GM21737 (cell line): ENCODE measurements around the gene NLRP1.

Experiments used
- ATAC-seq: cut with Tn5 transposase; IDR thresholded peaks from one replicate; pipeline ENCODE4 v1.9.1; 2021; ENCODE audit warnings: mild to moderate bottlenecking, moderate library complexity; ENCODE audit not compliant: unreplicated experiment

The NLRP1 gene

DNA sequence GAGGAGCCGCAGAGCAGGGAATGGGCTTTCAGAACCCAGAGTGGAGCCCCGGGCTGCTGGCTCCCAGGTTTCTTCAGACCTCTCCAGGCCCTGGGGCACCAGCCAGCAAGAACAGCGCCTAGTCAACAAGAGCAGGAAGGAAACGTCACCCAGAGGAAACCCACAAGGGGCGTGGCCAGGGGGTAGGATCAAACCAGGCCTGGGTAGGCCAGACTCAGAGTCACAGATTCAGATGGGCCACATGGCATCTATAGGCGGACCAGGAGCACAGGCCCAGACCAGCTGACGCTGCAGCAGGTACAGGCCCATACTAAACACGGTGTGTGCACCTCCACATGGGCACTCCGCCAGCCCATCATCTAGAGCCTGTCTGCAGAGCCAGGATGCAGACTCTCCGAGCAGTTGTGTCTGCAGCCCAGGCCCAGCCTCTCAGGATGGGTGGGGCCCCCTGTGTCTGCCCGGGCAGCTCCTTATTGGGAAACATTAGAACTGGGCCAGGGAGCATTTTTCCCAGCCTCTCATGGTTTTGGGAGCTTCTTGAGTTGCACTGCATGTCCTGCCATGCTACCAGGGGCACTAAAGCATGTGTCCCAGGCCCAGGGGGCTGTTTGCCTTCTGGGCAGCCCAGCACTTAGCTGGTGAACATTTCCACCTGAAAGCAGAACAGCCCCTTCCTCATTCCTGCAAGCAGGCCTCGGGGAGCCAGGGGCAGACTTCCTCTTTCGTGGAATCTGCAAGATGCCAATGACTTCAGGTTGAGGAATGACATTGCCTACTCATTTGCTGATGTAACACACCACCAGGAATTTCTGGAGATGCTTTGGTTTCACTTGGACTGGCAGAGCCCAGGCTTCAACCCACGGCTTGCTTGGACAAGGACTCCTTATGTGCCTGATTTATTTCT is at the start of gene NLRP1:
Gene NLRP1, minus strand, starts transcription at position 127 of the 904 bp plus-strand sequence. CDS start 552 bp downstream, outside the sequence.
- peak; percentile 93 for ATAC-seq

DNA sequence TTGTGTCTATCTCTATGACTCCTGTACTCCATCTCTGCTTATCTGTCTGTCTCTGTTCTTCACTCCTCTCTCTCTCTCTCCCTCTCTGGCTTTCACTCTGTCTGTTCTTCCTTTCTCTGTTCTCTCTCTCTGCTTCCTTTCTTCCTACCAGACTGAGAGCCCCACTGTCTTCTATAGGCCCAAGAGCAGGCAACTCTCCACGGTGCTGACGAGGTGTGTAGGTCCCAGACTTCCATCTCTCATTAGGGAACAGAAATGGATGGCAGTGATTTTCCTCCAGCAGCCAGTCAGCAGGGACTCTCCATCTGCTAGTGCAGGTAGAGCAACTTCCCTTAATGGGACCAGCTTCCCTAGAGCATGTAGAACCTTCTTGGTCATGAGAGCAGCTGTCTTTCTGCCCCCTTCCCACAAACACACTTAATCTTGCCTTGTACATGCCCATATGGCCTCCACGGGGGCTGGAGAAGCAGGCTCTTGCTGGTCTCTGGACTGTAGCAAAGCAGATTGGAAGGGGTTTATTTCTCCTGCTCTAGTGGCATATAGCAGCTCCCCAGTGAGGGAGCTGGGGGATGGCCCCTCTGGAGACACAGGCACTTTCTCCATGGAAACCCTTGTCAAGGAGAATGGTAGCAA is 47.8 kb upstream of the NLRP1 start:
- ATAC-seq = no peak

DNA sequence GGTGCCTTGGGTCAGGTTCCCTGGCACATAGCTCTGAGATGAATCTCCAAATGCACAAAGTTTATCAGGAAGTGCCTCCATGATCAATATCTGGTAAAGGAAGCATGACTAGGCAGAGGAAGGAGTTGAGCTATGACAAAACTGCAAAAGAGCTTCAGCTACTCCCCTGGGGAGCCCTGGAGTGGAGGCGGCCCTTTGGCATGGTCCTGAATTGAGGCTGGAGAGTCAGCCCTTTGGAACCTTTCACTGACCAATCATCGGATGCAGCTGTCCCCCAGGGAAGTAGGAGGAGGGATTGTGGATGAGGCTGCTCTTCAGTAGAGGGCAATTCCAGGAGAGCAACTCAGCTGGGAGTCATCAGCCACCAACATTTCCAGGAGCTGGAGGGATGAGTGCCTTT is 46.1 kb upstream of the NLRP1 start:
- ATAC-seq = no peak

DNA sequence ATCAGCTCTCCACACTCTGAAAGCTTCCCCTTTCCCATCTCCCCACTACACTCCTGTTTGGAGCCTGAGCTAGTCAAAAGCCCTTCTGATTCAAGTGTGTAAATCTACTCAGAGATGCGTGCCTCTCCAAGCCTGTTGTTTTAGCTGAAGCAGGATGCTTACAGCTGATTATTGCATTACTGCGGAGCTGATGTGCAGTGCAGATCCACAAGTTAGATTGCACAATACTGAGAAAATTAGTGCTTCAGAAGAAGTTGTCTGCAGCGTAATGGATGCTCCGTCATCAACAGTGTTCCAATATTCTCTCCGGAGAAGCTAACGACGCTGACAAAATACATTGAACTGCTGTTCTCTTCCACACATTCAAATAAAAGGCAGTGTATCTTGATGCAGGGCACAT is 44.8 kb upstream of the NLRP1 start:
- no peak for ATAC-seq

DNA sequence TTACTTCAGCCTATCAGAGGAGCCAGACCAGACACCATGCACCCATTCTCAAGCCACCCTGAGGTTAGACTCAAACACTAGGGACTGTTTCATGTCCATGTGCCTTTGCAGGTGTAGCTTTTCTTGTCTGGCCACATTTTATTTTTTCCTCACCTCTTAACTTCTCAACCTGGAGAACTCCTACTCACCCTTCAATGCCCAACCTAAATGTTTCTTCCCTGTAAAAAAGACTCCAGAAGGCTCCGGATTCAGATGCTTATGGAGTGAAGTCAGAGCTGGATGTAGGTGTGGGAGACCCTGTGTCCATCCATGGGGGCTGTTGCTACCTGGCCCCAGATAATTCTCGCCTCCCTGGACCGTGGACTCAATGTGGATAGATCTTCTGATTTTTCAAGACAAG is 44.0 kb upstream of the NLRP1 start:
- no peak for ATAC-seq

DNA sequence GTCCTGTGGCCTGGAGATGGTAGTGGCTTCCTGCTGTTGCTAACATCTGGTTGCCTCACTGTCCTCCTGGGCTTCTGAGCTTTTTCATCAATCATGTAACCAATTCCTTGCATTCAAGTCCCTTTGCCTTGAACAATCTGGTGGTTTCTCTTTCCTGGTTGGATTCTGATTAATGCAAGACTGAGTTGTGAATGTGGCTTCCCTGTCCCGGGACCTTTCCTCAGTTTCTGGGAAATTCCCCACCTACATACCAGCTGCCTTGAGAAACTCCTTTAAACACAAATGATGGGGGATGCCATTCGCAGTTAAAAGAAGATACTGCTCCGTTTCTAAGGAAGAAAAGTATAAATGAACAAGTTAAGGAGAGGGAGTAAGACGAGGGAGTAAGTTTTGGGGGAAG is 39.9 kb upstream of the NLRP1 start:
- no peak for ATAC-seq

DNA sequence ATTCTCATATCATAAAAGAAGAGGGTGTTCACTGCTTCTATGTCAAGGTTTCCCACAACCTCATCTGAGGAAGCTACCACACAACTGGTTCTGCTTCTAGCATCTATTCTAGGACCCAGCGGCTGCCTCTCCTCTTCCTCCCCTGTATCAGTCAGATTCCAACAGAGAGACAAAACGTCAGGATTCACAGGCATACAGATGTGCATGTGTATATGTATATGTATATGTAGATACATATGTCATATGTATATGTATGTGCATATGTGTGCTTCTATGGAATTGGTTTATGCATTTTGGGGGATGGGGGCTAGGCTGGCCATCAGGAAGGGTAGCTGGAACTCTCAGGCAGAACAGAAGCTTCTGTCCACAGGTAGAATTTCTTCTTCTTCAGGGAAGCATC is 37.4 kb upstream of the NLRP1 start:
- ATAC-seq = no peak

DNA sequence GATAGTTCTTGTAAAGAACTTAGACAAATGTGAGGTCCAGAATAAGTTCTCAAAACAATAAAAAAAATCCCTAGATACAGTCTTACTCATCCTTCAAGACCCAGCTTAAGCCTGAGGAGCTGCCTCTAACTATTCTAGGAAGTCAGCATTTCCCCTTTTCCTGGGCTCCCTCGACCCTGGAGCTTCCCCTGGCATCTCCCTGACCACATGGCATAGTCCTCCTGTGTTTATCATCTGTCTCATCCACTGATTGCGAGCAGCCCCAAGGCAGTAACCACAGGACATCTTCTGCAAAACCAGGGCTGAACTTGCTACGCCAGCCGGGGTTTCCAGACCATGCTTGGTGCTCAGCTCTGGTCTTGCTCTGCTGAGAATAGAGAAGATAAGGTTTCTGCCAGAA is 36.7 kb upstream of the NLRP1 start:
- no peak for ATAC-seq

DNA sequence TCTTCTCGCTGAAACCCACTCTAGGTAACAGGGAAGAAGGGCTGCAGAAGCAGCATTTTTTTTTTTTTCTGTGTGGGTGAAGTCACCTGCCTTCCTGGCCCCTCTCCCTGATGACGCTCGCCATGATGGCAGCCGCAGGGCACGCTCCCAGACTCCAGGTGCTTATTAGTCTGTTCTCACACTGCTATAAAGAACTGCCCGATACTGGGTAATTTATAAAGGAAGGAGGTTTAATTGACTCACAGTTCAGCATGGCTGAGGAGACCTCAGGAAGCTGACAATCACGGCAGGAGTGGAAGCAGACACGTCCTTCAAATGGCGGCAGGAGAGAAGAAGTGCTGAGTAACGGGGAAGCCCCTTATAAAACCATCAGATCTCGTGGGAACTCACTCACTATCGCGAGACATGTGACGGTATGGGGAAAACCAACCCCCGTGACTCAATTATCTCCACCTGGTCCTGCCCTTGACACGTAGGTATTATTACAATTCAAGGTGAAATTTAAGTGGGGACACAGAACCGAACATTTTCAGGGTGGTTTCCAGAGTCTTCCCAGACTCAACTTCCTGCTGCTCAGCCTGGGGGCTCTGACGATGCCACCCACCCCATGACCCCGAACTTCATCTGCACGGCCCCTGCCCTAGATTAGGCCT is 34.9 kb upstream of the NLRP1 start:
- no peak for ATAC-seq

DNA sequence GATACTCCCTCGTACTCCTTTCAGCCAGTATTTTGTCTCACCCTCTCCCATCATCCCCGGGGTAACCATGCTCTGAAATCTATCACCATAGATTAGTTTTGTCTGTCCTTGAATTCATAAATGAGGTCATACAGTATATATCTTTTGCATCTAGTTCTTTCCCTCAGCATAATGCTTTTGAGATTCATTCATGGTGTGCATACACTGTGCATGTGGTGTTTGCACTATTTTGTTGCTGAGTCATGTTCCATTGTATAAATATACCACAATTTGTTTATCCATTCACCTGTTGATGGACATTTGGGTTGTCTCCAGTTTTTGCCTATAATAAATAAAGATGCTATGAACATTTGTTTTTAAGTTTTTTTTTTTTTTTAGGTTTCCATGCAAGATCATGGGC is 34.2 kb upstream of the NLRP1 start:
- ATAC-seq = no peak

DNA sequence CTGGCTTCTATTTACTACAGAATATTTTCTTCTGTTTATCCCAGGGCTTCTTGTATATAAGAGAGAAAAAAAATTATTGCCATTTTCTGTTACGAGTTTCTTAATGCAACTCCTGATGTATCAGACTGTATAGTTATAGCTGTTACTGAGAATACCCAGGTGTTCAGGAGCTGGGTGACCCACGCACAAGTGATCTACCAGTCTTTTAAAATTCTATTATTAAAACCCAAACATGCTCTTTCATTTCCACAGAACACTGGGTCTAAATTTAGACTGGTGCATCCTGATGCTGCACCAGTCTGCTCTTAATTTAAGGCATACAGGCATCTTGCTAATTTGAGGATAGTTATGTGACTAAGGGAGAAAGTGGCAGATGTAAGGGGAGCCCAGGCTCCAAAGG is 31.2 kb upstream of the NLRP1 start:
- no peak for ATAC-seq

DNA sequence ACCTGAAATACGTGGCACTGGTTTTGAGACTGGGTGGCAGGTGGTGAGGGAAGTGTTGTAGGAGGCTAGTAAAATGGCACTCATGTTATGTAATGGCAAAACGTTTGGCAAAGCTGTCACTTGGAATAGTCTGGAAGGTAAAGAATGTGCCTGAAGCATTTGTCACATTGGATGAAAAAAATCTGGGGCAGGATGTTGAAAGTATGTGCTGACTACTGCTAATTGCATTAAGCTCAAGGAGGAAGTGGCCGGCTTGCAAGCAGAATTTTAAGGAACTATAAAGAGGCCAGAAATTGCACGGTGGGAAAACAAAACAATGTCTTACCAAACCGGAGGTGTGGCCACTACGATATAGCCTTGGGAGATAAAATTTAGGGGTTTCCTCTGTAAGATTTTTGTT is 26.6 kb upstream of the NLRP1 start:
- no peak for ATAC-seq

DNA sequence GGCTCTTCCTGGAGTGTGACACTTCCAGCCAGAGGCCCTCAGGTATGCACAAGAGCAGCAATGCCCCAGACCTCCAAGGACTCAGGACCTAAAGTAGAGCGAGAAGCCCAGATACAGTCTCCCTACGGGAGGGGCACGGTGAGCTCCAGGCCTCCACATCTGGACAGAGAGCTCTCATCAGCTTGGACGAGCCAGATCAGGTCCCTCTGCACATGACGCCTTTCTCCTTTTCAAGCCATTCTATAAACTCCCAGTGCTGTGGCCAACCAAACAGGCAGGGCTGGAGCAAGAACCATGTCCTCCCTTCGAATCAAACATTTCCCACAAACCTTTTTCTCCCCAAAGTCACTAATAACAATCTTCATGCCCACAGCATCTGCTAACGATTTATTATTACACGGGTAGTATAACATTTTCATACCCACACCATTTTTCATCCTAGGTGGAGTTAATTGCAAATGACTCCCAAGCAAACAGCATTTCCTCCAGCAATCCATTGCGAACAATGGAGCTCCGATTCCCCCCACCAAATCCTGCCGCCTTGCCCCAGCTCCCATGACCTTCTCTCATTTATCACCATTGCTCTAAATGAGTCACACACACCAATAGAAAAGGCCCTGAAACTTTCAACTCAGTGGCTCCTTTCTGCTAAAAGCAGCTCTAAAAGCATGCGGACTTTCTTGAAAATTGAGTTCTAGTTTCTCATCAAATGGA is 24.2 kb upstream of the NLRP1 start:
- ATAC-seq = no peak

DNA sequence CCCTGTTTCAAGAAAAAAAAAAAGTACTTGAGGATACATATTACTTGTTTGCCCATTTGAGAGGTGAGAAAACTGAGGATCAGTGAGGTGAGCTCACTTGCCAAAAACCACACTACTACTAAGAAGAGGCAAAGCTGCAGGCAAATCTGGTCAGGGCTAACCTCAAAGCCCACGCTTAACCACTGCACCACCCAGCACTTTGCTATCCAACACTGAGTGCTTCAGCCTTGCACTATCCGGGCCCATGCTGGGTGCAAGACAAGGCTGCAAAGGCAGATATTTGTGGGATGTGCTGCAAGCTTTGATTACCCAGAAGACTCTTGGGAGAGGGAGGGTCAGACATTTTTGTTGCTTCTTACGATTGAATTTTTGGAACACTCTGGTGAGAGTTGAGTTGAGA is 23.6 kb upstream of the NLRP1 start:
- ATAC-seq = no peak

DNA sequence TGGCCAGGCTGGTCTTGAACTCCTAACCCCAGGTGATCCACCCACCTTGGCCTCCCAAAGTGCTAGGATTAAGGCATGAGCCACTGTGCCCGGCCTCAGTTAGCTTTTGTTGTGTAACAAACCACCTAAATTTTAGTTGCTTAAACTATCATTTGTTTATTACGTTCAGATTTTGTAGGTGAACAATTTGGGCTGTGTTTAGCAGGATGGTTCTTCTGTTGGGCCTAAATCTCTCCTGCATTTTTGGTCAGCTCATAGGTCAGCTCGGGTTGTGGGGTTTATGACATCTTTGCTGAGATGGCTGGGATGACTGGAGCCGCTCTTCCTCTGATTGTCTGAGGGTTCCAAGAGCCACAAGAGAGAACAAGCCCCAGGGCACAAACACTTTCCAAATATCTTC is 21.1 kb upstream of the NLRP1 start:
- no peak for ATAC-seq

DNA sequence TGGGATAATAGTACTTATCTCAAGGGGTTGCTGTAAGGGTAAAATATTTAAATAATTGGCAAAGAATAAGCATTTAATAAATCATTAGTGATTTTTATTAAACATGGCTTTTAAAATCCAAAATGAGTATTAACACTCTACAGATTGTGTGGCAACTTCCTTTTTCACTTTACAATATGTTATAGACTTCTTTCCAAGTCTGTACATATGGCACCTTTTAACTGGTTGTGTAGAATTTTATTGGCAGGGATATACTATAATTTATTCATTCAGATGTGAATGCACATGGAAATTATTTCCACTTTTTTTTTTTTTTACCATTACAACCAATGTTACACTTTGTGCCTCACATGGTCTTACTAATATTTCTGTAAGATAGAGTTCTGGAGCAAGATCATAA is 15.7 kb upstream of the NLRP1 start:
- no peak for ATAC-seq

DNA sequence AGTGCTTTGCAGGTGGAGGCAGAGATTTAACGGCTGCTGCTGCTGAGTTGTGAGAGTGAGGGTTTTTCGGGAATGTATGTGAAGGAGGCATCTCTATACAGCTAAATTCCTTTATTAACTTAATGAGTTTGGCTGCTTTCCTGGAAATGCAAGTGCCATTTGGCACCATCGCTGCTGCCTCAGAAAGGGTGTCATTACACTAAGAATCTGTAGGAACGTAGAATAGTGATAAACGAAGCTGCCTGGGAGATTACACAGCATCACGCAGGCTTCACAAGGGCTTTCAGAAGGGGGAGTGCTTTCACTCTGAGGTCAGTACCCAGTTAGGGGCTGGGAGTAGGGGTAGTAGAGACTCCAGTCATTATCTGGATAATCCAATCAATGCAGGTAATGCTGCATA is 14.1 kb upstream of the NLRP1 start:
- ATAC-seq = no peak

DNA sequence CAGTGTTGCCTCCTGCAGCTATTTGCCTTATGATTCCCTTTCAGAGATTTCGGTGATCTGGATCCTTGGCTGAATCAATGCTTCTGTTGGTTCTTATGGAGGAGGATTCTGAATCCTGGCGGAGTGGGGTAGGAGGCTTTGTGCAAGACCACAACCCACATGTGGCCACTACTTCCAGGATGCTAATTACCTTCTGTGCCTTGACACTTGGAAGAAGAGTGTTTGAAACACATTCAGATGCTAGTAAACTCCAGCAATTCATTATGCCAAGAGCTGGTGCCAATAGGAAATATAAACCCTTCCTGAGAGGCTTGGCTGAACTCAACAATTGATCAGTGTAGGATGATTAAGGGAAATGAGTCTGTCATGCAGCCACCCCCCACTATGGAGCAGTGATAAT is 12.1 kb upstream of the NLRP1 start:
- ATAC-seq = no peak

DNA sequence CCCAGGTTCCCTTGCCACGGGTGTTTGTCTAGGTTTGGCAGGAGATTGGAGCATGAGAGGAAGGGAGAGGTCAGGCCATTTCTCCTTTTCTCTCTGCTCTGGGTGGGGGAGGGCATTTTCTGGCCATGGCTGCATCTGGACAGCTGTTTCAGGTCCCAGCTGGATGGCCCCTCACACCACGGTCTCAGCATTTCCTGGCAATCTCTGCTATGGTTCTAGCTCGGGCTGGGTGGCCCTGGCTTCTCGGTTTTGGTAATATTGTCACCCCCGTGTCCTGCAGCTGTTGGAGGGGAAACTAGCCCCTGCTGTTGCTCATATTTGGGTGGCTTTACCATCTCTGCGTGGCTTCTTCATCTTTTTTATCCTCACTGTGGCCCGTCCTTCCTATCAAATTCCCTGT is 11.5 kb upstream of the NLRP1 start:
- no peak for ATAC-seq

DNA sequence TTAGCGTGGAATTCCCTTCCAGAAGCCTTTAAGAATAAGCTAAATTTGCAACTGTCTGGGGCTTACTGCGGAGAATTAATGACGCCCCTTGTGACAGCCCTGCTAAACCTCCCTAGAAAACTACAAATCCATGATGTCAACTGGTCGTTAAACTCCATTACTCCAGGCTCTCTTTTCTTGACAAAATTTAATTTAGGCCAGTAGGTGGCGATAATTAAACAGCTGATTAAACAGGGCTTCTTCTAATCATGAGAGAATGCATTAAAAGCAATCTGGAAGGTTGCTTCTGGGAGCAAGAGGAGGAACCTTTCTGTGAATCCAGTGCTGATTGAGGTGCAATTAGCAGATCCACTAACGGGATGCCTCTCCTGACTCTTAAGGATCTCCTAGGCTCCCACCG is 8.1 kb upstream of the NLRP1 start:
- ATAC-seq = no peak

DNA sequence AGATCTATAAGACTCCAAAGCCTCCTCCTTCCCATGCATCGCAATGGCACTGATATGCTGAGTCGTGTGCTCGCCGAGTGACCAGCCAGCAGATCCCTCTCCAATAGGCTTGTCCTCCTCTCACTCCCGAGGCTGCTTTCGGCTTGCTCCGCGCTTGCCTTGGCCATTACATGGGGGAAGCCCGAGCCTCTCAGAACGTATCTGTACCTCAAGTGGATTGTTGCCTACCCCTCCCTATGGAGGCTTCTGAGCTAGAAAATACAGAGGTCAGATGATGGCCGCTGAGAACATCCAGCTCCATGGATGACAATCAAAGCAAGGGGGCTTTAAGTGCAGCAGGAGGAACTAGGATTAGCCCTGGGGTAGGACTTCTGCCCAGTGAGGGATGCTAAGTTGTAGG is 7.7 kb upstream of the NLRP1 start:
- no peak for ATAC-seq
